Measurements from ENCODE around the gene CCDC81. TPM values are rescaled to one million over a fixed set of nuclear protein-coding genes. Genes with fewer than 3 reads are reported as not detected.

Gene CCDC81
- total RNA-seq, 4 donors from 2014 or later, result 1.4 to 1.6 TPM; not detected in 2

DNA sequence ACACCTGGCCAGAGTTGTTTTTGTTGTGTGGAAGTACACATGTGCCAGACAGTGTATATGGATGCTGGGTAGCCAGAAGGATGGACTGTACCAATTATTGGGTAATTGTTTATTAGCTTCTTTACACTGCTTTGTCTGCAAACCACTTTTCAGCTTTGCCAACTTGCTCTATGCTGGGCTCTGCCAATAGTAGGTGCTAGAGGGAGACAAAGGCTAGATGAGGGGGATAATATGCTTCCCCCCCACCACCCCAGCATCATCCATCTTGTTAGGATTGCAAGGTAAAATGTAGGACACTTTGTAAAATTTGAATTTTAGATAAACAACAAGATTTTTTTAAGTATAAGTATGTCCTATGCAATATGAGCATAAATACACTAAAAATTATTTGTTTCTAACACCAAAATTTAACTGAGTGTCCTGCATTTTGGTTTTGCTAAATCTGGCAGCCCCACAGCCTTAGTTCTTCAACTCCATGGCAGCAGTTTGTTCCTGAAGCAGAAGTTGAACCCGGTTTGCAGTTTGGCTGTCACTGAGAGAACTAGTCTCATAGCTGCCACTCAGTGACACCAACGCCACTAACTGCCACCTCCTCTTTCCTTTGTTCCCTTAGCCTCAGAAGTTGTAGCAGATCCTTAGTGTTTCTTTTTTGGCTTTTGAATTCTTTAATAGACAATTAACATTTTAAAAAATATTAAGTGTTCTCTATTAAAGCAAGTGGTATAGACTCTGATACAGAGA lies 78.8 kb downstream of the CCDC81 start:
- ATAC-seq (ENCODE audit: low FRiP score), result no peak

DNA sequence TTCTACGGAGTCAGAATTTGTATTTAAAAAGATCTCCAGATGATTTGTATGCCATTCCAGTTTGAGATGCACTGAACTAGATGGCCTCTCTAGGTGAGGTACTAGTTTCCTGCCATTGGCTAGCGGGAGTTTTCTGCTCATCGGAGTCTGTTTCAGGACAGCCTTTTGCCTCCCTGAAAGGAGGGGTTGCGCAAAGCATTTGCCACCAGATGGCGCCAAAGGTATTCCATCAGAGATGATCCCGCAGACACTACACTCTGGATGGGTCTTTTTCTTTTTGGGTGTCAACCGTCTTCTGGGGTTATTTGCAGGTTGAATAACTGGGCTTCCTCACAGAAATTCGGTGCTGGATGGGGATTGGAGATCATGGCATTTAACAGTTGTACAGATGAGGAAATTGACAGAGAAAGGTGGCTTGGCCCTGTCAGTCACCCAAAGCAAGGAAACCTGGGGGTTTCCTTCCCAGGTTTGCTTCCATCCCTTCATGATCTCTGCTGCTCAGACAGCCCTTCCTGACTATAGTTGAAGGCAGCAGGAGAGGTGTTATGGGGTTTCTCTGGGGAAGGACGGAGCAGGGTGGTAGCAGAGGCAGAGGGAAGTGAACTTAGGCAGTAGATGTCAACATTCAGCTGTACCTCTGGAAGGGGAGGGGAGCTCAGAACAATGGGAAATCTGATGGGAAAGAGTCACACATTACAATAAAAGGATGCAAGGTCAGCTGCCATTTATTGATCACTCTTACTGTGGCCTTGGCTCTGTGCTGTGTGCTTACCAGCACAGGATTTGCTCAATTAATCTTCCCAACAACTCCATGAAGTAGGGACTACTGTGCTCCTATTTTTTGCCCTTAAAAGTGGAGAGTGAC lies 81.6 kb downstream of the CCDC81 start:
- TF ChIP-seq, protein P1, sequence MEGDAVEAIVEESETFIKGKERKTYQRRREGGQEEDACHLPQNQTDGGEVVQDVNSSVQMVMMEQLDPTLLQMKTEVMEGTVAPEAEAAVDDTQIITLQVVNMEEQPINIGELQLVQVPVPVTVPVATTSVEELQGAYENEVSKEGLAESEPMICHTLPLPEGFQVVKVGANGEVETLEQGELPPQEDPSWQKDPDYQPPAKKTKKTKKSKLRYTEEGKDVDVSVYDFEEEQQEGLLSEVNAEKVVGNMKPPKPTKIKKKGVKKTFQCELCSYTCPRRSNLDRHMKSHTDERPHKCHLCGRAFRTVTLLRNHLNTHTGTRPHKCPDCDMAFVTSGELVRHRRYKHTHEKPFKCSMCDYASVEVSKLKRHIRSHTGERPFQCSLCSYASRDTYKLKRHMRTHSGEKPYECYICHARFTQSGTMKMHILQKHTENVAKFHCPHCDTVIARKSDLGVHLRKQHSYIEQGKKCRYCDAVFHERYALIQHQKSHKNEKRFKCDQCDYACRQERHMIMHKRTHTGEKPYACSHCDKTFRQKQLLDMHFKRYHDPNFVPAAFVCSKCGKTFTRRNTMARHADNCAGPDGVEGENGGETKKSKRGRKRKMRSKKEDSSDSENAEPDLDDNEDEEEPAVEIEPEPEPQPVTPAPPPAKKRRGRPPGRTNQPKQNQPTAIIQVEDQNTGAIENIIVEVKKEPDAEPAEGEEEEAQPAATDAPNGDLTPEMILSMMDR (IDR thresholded peaks at IDR 0.05), result peak in 1 of 3 donors; percentile 43
- ATAC-seq (ENCODE audit: low FRiP score), result peak; percentile 77
- peak; percentile 95 for DNase-seq (ENCODE audit: low spot score)

More for the DNA sequence above, 78.8 kb downstream of the CCDC81 start:
- no peak for DNase-seq (ENCODE audit: low spot score)
- TF ChIP-seq, protein P1 (IDR thresholded peaks at IDR 0.05), result no peak

GRCh38 chr11:86458294-86459001 lies 83.8 kb downstream of the CCDC81 start:
- TF ChIP-seq, protein P1 (IDR thresholded peaks at IDR 0.05), result no peak
- no peak for ATAC-seq (ENCODE audit: low FRiP score)
- DNase-seq (ENCODE audit: low spot score), result no peak

DNA sequence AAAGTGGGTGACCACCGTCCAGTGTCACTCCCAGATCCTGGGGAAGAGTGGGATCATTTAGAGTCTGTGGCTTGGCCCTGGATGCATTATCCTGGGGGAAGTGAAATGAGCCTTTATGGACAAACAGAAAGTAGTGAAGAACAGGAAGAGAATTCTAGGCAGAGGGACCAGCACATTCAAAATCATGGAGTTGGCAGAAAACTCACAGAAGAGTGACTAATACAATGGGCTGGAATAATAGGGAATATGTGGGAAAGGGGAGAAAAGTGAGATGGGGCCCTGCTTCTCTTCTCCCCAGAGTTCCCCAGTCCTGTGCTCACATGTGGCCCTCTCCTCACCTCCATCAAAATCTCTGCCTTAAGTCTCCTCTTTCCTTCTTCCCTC lies 84.3 kb downstream of the CCDC81 start:
- ATAC-seq (ENCODE audit: low FRiP score), result no peak
- DNase-seq (ENCODE audit: low spot score), result no peak
- TF ChIP-seq, protein P1 (IDR thresholded peaks at IDR 0.05), result no peak

GRCh38 chr11:86459682-86460460 lies 85.2 kb downstream of the CCDC81 start:
- DNase-seq (ENCODE audit: low spot score) (peak; percentile 55), ATAC-seq (ENCODE audit: low FRiP score) (peak; percentile 75)
- TF ChIP-seq, protein P1 (IDR thresholded peaks at IDR 0.05), result no peak

Measured in omental fat pad (tissue), 4 donors.